GM18511 (cell line): Measurements from ENCODE around the gene PIAS1.
"Not testable (repeated sequence)": the region's sequence is repeated elsewhere in the genome, so short reads cannot be mapped to it uniquely, and the experiment has no call there.

Source experiments
- ATAC-seq: cut with Tn5 transposase; IDR thresholded peaks from one replicate; pipeline ENCODE4 v1.9.1; 2021; ENCODE audit warnings: mild to moderate bottlenecking, moderate library complexity; ENCODE audit not compliant: unreplicated experiment

The PIAS1 gene

DNA sequence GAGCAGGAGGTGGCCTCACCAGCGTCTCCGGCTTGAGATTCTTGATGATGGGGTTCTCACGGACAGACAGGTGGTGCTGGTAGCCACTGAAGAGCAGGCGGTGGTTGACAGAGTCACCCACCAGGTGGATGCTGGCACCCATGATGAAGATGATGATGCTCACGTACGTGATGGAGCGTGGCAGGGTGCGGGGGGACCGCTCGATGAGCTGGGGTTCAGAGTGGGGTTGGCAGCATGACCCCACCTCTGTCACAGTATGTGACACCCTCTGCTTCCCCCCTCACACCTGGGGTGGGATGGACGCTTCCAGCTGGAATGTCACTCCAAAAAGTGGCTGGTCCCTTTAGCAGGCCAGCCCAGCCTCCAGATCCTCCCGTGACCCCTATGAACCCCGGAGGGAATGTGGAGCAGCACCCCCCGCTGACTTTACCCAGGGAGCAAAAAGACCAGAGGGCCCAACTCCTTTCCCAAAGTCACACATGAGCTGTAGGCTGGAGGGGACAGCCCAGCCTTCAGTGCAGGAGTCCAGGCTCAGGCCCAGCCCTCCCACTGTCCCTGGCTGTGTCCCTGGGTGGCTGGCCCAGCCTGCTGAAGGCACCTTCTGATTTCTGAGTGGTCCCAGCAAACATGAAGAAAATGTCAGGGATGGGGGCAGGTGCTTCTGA, 157.7 kb downstream of the PIAS1 start:
- no peak for ATAC-seq

DNA sequence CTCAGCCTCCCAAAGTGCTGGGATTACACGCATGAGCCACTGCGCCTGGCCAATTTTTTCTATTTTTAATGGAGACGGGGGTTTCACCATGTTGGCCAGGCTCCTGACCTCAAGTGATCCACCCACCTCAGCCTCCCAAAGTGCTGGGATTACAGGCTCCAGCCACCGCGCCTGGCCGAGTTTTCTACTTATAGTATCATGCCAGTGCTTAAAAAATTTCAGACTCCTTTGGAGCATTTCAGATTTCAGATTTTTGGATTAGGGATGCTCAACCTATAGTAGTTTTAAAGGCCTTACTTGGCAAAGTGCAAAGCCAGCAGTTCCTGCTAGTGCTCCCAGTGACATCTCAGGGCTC, 159.4 kb downstream of the PIAS1 start:
- ATAC-seq: not testable (repeated sequence)

DNA sequence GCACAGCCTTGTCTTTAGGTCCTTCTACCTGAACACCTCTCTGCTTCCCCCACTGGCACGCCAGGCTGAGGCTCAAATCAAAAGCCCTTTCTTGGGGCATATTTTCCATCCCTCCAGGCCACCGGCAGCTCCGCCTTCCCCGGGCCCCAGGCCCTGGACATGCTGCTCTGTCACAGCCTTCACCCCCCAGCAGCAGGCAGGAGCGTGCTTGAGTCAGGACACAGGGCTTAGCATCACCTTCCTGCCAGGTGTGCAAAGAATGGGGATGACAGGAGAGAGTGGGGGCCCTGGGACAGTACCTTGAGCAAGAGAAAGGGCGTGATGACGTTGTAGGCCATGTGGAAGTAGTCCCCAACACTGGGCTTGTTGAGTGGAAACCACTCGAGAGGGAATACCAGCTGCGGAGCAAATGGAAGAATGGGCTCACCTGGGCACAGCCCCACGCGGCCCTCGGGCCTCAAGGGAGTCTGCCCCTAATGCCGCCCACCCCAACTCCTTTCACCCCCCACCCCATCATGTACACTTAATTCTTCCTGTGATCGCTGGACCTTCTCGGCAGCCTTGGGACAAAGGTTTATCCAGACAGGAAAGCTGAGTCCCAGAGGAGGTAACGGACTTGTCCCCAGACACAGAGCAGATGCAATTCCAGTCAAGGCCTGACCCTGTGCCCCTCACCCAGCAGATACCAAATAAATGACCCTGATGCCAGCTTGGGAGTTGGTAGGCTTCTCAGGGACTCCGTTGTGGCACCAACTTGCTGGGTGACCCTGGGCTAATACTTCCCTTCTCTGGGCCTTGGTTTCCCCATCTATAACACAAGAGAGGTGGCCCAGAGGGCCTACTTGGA, 160.1 kb downstream of the PIAS1 start:
- no peak for ATAC-seq

DNA sequence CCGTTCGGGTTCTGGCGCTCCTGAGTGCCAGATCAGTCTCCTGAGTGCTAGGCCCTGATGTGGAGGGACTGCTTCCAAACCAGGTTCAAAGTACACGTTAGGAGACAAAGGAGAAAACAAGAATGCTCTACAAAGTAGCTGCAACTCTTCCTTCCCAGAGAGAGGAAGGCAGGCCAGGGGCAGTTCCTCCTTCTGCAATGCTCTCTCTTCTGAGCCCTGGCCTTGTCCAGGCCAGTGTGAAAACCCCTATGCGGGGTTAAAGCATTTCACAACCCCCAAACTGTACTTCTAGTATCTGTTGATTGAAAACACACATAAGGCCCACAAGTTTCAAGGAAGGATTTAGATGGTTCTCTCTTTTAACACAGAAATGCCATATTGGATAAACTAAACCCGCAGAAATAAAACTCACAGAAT, 160.7 kb downstream of the PIAS1 start:
- ATAC-seq: no peak

DNA sequence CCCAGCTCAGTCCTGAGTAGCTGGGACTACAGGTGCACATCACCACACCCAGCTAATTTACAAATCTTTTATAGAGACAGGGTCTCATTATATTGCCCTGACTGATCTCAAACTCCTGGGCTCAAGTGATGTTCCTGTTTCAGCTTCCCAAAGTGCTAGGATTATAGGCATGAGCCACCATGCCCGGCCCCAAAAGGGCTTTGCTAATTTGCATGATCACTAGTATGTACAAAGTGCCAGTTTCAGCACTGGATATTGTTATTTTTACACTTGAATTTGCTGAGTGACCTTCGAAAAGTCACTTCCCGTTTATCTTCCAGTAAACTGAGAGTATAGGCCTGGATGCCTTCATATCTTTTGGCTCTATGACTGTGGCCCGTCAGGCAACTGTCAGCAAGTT, 163.2 kb downstream of the PIAS1 start:
- ATAC-seq: no peak

DNA sequence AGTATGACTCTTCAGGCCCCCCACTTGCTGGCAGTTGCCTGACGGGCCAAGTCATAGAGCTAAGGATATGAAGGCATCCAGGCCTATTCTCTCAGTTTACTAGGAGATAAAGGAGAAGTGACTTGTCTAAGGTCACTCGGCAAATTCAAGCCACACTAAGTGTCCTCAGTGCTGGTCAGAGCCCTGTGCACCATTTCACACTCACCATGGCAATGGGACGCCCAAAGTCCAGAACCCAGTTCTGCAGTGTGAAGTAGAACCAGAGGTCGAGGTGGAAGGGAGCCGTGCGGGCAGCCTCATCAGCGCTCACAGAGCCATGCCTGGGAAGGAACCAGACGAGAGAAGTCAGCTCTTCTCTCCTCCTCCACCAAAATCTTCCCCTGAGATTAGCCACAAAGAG, 164.2 kb downstream of the PIAS1 start:
- no peak for ATAC-seq

DNA sequence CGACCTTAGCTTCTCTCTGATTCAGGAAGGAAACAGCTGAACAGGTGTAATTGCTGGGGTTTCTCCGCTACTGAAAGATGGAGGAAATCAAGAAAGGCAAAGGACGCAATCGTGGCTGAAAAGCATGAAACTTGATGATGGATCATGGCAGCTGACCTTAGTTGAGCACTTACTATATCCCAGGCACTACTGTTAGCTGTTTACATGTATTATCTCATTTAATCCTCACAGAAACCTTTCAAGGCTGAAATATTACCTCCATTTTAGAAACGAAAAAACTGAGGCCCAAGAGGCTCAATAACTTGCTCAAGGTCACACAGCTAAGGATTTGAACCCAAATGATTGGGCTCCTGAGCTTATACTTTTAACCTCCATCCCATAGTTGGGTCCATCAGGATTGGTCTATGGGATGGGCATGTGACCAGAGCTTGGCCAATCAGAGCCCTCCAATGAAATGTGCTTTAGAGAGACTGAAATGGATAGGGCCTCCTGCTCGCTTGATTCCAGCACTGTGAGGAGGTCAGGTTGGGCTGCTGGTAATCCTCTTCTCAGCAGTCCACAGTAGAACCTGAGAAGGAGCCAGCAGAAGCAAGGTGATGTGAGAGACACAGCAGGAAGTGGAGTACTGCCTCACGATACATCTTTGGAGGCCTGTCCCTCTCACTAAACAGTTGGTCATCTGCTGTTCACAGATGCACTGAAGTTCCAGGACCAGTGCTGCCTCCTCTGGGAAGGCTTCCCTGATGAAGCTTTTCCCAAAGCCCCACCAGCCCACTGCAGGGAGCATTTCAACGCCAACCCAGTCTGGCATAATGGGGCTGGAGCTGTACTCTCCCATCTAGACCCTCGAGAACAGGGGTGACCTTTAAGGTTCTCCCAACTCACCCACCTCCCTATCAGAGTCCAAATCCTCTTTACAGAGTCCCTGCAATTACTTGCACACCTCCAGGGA, 165.0 kb downstream of the PIAS1 start:
- ATAC-seq: no peak

DNA sequence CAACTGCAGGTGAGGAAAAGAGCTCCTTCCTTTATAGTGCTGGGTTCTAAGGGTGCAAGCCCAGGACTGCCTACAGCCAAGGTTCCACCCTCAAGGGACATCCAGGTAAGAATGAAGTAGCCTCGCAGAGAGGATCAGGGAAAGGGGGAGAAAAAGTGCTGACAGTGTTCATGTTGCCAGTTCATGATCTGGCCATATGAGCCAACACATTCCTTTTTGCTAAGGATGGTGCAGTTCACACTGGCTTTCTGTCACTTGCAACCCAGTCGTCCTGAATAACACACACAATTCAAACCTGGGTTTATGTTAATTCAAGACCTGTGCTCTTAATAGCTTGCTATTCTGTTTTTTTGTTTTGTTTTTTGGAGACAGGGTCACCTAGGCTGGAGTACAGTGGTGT, 166.4 kb downstream of the PIAS1 start:
- no peak for ATAC-seq

DNA sequence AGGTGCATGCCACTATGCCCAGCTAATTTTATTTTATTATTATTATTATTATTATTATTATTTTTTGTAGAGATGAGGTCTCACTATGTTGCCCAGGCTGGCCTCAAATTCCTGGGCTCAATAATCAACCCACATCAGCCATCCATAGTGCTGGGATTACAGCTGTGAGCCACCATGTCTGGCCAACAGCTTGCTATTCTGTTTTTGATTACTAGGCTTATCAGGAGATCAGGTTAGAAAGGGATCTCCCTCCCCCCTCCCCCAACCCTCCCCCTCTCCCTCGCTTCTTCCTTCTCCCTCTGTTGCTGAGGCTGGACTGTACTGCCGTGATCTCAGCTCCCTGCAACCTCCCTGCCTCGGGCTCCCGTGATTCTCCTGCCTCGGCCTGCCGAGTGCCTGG, 166.9 kb downstream of the PIAS1 start:
- no peak for ATAC-seq

DNA sequence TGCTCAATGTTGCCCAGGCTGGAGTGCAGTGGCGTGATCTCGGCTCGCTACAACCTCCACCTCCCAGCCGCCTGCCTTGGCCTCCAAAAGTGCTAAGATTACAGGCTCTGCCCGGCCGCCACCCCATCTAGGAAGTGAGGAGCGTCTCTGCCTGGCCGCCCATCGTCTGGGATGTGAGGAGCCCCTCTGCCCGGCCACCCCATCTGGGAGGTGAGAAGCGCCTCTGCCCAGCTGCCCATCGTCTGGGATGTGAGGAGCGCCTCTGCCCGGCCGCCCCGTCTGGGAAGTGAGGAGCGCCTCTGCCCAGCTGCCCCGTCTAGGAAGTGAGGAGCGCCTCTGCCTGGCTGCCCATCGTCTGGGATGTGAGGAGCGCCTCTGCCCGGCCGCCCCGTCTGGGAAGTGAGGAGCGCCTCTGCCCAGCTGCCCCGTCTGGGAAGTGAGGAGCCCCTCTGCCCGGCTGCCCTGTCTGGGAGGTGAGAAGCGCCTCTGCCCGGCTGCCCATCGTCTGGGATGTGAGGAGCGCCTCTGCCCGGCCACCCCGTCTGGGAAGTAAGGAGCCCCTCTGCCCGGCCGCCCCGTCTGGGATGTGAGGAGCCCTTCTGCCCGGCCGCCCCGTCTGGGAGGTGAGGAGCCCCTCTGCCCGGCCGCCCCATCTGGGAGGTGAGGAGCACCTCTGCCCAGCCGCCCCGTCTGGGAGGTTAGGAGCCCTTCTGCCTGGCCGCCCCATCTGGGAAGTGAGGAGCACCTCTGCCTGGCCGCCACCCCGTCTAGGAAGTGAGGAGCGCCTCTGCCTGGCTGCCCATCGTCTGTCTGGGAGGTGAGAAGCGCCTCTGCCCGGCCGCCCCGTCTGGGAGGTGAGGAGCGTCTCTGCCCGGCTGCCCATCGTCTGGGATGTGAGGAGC, 167.7 kb downstream of the PIAS1 start:
- ATAC-seq: not testable (repeated sequence)

DNA sequence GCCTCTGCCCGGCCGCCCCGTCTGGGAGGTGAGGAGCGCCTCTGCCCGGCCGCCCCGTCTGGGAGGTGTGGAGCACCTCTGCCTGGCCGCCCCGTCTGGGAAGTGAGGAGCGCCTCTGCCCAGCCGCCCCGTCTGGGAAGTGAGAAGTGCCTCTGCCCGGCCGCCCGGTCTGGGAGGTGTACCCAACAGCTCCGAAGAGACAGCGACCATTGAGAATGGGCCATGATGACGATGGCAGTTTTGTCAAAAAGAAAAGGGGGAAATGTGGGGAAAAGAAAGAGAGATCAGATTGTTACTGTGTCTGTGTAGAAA, 168.3 kb downstream of the PIAS1 start:
- ATAC-seq: not testable (repeated sequence)

DNA sequence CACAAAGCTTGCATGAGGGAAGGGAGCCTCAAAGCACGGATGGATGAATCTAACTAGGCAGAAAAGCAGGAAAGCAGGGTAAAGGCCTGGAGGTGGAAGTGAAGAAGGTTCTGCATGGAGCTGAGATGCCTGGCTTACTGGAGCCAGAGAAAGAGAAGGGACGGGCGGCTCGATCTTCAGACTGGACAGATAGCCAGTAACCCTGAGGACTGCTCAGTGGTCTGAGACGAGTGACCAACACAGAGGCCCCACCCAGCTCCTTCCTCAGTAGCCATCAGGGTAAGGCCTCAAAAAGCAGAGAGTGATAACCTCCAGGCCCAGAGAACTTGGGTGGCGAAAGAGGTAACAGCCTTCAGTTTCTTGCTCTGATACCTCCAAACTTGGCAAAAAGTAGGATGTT, 169.1 kb downstream of the PIAS1 start:
- no peak for ATAC-seq

DNA sequence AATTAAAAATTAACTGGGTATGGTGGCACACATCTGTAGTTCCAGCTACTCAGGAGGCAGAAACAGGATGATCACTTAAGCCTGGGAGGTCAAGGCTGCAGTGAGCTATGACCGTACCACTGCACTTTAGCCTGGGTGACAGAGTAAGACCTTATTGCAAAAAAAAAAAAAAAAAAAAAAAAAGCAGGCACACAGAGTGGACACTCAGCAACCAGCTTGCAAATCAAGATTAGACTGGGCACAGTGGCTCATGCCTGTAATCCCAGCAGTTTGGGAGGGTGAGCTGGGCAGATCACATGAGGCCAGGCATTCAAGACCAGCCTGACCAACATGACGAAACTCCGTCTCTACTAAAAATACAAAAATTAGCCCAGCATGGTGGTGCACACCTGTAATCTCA, 170.0 kb downstream of the PIAS1 start:
- ATAC-seq: no peak

DNA sequence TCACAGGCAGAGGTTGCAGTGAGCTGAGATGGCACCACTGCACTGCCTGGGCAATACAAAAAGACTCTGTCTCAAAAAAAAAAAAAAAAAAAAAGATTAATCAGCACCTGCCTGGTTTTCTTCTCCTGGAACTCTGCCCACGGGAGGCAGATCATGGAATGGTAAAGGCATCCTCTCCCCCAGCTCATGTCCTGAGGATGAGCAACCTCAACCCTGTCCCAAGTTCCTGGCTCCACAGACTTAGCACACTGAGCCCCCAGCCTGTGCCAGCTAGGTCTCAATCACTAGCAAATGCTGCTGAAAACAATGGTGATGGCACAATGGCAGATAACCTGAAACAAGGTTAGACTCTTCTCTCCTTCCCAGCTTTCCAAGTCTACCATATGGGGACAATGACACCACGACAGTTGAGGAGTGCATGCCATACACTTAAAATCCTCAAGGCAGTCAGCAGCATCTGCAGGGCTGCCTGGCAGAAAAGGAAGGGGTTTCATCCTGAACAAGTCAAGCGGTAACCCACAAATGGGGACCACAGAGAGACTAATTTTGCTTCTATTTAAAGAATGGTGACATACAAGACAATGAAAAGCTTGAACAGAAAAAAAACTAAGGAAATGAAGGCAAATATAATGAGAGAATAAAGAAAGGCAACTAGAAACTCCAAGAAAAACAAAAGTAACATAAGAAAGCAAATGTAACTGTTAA, 170.6 kb downstream of the PIAS1 start:
- no peak for ATAC-seq

DNA sequence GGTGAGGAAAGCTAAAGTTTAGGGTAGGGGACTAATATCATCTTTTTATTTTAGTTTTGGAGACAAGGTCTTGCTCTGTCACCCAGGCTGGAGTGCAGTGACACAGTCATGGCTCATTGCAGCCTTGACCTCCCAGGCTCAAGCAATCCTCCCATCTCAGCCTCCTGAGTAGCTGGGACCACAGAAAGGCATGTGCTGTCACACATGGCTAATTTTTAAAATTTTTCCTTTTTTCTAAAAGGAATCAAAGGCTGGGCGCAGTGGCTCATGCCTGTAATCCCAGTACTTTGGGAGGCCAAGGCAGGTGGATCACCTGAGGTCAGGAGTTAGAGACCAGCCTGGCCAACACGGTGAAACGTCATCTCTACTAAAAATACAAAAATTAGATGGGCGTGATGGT, 171.3 kb downstream of the PIAS1 start:
- not testable (repeated sequence) for ATAC-seq

DNA sequence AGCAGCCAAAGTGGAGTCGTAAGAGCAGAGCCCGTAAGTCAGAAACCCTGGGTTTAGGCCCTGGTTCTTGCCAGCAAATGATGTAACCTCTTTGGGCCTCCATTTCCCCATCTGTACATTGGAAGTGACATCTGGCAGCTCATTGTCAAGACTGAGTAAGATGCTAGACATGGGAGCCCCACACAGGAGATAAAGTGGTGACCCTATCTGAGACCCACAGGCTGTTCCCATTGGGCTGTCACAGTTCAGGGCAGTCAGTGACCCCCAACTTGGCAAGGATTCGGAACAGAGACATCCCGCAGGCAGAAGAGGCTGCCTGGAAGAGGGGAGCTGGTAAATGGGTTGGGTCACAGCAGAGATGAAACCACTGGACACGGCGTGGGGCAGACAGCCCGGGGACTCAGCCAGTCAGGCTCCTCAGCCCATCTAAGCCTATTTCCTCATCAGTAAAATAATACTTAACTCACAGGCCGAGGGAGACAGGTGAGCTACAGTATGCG, 173.6 kb downstream of the PIAS1 start:
- ATAC-seq: no peak

DNA sequence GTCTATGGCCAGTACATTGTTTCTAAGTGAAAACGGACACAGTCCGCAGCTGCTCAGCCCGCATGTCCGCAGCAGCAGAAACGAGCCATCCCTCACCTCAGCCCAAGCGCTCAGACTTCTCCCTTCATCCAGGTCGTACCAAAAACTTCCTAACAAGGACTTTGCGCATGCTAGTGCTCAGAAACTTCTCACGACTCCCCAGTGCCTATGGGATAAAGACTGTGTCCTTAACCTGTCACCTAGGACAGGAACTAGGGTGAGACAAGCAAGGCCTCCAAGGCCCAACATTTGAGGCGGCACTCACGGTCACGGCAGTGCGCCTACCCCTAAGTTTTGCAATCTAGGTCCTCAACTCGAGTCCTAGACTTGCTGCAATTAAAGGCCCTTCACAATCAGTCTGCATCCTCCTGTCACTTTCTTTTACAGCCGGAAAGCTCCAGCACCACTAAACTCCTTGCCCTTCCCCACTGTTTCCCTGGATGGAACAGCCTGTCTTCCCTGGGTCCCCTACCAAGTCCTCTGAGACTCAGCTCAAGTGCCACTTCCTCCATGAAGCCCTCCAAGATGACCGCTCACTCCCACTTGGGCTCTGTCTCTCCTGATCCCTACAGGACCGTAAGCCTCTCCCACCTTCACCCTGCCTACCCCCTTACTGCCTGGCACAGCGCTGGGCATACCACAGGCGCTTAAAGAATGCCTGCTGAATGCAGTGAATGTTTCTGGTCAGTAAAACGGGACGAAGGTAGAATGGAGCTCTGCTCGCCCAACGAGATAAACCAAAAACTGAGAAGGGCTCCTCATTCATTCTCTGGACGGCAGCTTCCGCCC, 174.2 kb downstream of the PIAS1 start:
- ATAC-seq: no peak

DNA sequence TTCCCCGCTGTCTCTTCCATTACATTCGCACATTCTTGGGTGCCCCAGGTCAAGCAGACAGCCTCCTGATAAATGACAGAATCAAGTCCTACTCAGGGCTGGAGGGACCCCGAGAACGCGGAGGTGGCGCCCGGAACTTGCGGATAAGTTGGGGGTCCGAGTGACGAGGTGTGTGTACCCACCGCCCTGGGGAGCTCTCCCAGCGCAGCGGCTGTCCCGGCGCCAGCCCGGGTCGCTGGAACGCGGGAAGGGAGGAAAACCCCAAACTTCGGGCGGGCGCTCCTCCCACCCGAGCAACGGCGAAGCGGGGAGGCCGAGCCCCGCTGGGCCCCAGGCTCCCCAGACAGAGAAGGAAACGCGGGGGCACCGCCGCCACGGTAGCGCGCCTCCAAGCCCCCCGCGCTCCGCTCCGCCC, 174.9 kb downstream of the PIAS1 start:
- peak; percentile 12 for ATAC-seq
